Coronary artery (tissue), 2 donors: ENCODE measurements around the gene GSTCD.
"Not testable (repeated sequence)": the region's sequence is repeated elsewhere in the genome, so short reads cannot be mapped to it uniquely, and the experiment has no call there.

ENCODE experiments used
- DNase-seq: peaks from one replicate; pipeline ENCODE4 v3.0.0-alpha.2; 2017; ENCODE audit warnings: low spot score
- H3K27ac ChIP-seq, 2 donors: fragments of 200-600 bp; sonication (generic); one replicate each; pipeline ENCODE4 v1.5.1; 2016 to 2019
- H3K4me3 ChIP-seq: fragments of 200-600 bp; sonication (generic); 2 replicates; pipeline ENCODE4 v1.5.1; 2016; ENCODE audit warnings: mild to moderate bottlenecking, moderate library complexity
- TF ChIP-seq, protein P1 (sequence below): fragments of 200-600 bp; sonication (generic); IDR thresholded peaks from one replicate; pipeline ENCODE4 v1.5.1; 2019; ENCODE audit warnings: antibody characterized with exemption

GSTCD gene

DNA sequence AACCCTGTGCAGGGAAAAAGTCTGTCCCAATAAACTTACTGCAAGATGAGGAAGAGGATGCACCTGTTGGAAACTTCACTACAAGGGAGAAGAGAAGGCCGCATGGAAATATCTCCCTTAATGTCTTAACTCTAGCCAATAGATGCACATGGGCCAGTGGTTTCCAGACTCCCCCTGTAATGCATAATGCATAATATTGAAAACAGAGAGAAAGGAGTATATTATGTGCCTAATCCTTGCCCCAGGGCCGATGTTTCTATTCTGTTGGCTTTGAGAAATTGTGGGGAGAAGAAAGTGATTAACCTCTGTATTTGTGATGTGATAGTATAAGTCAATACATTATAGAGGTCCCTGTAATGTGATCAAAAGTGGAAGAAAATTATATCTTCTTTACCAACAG lies 37.3 kb upstream of the GSTCD start:
- Histone ChIP-seq H3K27ac (no peak overlapping the region), H3K4me3 (no peak overlapping the region)
- DNase-seq = no peak
- TF ChIP-seq, protein P1, sequence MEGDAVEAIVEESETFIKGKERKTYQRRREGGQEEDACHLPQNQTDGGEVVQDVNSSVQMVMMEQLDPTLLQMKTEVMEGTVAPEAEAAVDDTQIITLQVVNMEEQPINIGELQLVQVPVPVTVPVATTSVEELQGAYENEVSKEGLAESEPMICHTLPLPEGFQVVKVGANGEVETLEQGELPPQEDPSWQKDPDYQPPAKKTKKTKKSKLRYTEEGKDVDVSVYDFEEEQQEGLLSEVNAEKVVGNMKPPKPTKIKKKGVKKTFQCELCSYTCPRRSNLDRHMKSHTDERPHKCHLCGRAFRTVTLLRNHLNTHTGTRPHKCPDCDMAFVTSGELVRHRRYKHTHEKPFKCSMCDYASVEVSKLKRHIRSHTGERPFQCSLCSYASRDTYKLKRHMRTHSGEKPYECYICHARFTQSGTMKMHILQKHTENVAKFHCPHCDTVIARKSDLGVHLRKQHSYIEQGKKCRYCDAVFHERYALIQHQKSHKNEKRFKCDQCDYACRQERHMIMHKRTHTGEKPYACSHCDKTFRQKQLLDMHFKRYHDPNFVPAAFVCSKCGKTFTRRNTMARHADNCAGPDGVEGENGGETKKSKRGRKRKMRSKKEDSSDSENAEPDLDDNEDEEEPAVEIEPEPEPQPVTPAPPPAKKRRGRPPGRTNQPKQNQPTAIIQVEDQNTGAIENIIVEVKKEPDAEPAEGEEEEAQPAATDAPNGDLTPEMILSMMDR = no peak

DNA sequence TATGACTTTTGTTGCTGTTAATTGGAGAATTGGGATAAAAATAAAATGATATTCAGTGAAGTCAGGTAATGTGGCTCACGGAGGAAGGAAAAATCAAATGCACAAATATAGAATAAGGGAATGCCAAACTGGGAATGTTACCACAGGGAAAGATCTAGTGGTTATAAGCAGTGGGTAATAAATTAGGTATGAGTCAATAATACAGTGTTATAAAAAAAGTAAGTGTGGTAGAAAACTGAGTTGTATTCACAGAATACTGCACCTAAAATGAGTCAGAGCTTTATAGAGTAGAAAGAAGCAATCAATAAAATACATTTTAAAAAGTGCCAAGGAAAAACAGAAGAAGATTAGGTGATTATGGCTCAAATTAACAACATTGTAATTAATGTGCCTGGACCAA lies 34.6 kb upstream of the GSTCD start:
- H3K4me3 ChIP-seq = no peak overlapping the region
- H3K27ac ChIP-seq = no peak overlapping the region
- TF ChIP-seq, protein P1 = no peak
- no peak for DNase-seq

DNA sequence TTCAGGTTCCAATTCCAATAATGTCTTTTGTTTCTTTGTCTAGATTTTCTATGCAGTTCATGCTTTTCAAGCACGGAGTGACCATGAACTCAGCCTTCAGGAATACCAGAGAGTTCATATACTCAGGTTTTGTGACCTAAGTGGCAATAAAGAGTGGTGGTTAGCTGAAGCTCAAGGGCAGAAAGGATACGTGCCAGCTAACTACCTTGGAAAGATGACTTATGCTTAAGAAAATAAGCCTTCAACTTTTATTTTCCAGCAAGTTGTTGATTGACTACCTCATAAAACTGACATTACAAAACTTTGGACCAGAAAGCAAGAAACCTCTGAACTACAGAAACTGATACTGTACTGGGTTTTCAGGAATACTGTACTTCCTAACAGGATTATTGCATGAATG lies 30.9 kb upstream of the GSTCD start:
- Histone ChIP-seq H3K4me3 (no peak overlapping the region), H3K27ac (no peak overlapping the region)
- TF ChIP-seq, protein P1 = no peak
- no peak for DNase-seq

GRCh38 chr4:105679186-105679585 lies 29.4 kb upstream of the GSTCD start:
- TF ChIP-seq, protein P1 = no peak

GRCh38 chr4:105683038-105683437 lies 25.5 kb upstream of the GSTCD start:
- no peak for DNase-seq
- no peak overlapping the region for H3K4me3 ChIP-seq
- TF ChIP-seq, protein P1 = no peak
- H3K27ac ChIP-seq = no peak overlapping the region

More at GRCh38 chr4:105679186-105679585, 29.4 kb upstream of the GSTCD start:
- Histone ChIP-seq H3K27ac (no peak overlapping the region), H3K4me3 (no peak overlapping the region)
- no peak for DNase-seq

DNA sequence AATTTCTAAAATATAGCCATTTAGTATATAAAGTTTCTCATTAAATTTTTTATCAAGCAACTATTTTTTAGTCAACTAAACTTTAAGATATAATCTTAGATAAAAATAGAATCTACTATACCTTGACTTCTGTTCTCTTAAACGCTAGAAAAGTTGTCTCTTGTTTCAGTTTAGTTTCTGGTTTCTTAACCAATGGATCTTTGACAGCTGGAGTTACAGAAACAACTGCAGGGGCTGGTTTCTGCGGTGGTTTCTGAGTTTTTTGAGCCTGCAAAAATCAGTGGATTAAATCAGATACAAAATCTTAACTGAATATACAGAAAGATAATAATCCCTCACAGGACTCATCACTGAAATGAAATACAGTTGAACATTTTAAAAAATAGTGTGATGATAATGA lies 22.0 kb upstream of the GSTCD start:
- Histone ChIP-seq H3K4me3 (no peak overlapping the region), H3K27ac (no peak overlapping the region)
- TF ChIP-seq, protein P1 = no peak
- no peak for DNase-seq

DNA sequence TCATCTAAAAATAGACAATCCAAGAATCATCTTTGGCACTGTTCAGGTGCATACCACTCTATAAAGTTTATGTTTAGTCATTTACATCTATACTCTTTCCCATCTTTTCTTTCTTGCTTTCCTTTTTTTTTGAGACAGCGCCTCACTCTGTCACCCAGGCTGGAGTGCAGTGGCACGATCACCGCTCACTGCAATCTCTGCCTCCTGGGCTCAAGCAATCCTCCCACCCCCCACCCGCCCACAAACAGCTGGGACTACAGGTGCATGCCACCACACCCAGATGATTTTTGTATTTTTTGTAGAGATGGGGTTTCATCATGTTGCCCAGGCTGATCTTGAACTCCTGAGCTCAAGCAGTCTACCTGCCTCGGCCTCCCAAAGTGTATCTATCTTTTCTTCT lies 13.8 kb upstream of the GSTCD start:
- not testable (repeated sequence) for H3K4me3 ChIP-seq, H3K27ac ChIP-seq, DNase-seq

DNA sequence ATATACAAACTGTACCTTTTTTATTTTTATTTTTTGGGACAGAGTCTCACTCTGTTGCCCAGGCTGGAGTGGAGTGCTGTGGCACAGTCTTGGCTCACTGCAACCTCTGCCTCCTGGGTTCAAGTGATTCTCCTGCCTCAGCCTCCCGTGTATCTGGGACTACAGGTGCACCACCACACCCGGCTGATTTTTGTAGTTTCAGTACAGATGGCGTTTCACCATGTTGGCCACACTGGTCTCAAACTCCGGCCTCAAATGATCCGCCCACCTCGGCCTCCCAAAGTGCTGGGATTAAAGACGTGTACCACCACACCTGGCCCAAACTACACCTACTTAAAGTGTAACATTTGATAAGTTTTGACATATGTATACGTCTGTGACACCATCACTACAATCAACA lies 12.8 kb upstream of the GSTCD start:
- not testable (repeated sequence) for DNase-seq, H3K4me3 ChIP-seq, H3K27ac ChIP-seq
